NB4 (cell line): ENCODE data around the gene TAF11L4.
"Not testable (repeated sequence)": the region's sequence is repeated elsewhere in the genome, so short reads cannot be mapped to it uniquely, and the experiment has no call there.

Experiments used
- CTCF ChIP-seq: IDR thresholded peaks from one replicate; pipeline ENCODE4 v1.5.1; 2012; ENCODE audit warnings: low read depth, low read length
- MAX ChIP-seq: IDR thresholded peaks from 2 replicates; pipeline ENCODE4 v1.6.1; 2011; ENCODE audit warnings: low read depth, low read length
- MYC ChIP-seq: IDR thresholded peaks from 2 replicates; pipeline ENCODE4 v1.6.1; 2011; ENCODE audit warnings: low read depth, low read length

GRCh38 chr5:17497931-17498330 lies 23.7 kb upstream of the TAF11L4 start, which contains the start of gene TAF11L2:
- TF ChIP-seq MAX, MYC, CTCF: not testable (repeated sequence)
